ENCODE measurements around the gene PCSK5. TPM values are rescaled to one million over a fixed set of nuclear protein-coding genes. Genes with fewer than 3 reads are reported as not detected.

PCSK5 gene
- total RNA-seq, 2 donors from 2014 or later = 2.5 to 3.5 TPM

- Histone ChIP-seq H3K27me3 (ENCODE audit: control insufficient read depth, insufficient read depth, low read length, poor library complexity, severe bottlenecking) (peaks cover 18% of the 10 kb centered on the region), H3K4me1 (ENCODE audit: control insufficient read depth, insufficient read depth, low read length) (peaks cover 5% of the 10 kb centered on the region), H3K27ac (ENCODE audit: low read depth, low read length) (no peak overlapping the region), H3K9ac (ENCODE audit: extremely low read depth, low read length, poor library complexity, severe bottlenecking) (no peak overlapping the region), H3K36me3 (ENCODE audit: control insufficient read depth, insufficient read depth, low read length) (no peaks in the 10 kb centered on the region), H3K9me3 (ENCODE audit: control insufficient read depth, low read length) (no peaks in the 10 kb centered on the region), H3K4me3 (ENCODE audit: low read length) (no peak overlapping the region)
- DNase-seq = peak; percentile 10
- H3K4me1 Mint-ChIP-seq = no peaks in the 10 kb centered on the region
- H3K36me3 Mint-ChIP-seq (ENCODE audit: low read depth) = no peaks in the 10 kb centered on the region
- no peaks in the 10 kb centered on the region for H3K9me3 Mint-ChIP-seq
- H3K4me3 Mint-ChIP-seq = no peak overlapping the region
- no peak overlapping the region for H3K27ac Mint-ChIP-seq
- WGBS, 2 experiments (ENCODE audit: insufficient coverage in 1 of 2, insufficient read length in 1 of 2) = 93 to 94% methylated on average over 3 to 5 of the region's 5 CpGs
- peaks cover 3% of the 10 kb centered on the region for H3K27me3 Mint-ChIP-seq (ENCODE audit: insufficient read depth)
- no peak for TF ChIP-seq CTCF (conservative IDR thresholded peaks at IDR 0.05)
Observed at GRCh38 chr9:76231001-76231400, 340.5 kb downstream of the PCSK5 start.

- no peak for DNase-seq
- H3K27me3 Mint-ChIP-seq (ENCODE audit: insufficient read depth) = peaks cover 10% of the 10 kb centered on the region
- H3K36me3 Mint-ChIP-seq (ENCODE audit: low read depth) = no peaks in the 10 kb centered on the region
- peaks cover 5% of the 10 kb centered on the region for H3K4me1 ChIP-seq (ENCODE audit: control insufficient read depth, insufficient read depth, low read length)
- H3K27ac ChIP-seq (ENCODE audit: low read depth, low read length) = no peak overlapping the region
- H3K9me3 ChIP-seq (ENCODE audit: control insufficient read depth, low read length) = no peaks in the 10 kb centered on the region
- H3K4me3 ChIP-seq (ENCODE audit: low read length) = no peak overlapping the region
- no peak for TF ChIP-seq CTCF (conservative IDR thresholded peaks at IDR 0.05)
- H3K9me3 Mint-ChIP-seq = no peaks in the 10 kb centered on the region
- H3K4me3 Mint-ChIP-seq = no peak overlapping the region
- no peak overlapping the region for H3K9ac ChIP-seq (ENCODE audit: extremely low read depth, low read length, poor library complexity, severe bottlenecking)
- no peaks in the 10 kb centered on the region for H3K36me3 ChIP-seq (ENCODE audit: control insufficient read depth, insufficient read depth, low read length)
- no peak overlapping the region for H3K27ac Mint-ChIP-seq
- WGBS, 2 experiments (ENCODE audit: insufficient coverage in 1 of 2, insufficient read length in 1 of 2) = 83 to 92% methylated on average over 6 to 7 of the region's 7 CpGs
- no peaks in the 10 kb centered on the region for H3K4me1 Mint-ChIP-seq
- peaks cover 18% of the 10 kb centered on the region for H3K27me3 ChIP-seq (ENCODE audit: control insufficient read depth, insufficient read depth, low read length, poor library complexity, severe bottlenecking)
Observed at GRCh38 chr9:76232861-76233489, 342.5 kb downstream of the PCSK5 start.

GRCh38 chr9:76240578-76240977 is 350.1 kb downstream of the PCSK5 start:
- H3K4me1 ChIP-seq (ENCODE audit: control insufficient read depth, insufficient read depth, low read length) = no peaks in the 10 kb centered on the region
- Mint-ChIP-seq H3K4me3 (no peak overlapping the region), H3K36me3 (ENCODE audit: low read depth) (no peaks in the 10 kb centered on the region), H3K9me3 (no peaks in the 10 kb centered on the region), H3K27ac (no peak overlapping the region), H3K27me3 (ENCODE audit: insufficient read depth) (peaks cover 12% of the 10 kb centered on the region), H3K4me1 (no peaks in the 10 kb centered on the region)
- H3K9me3 ChIP-seq (ENCODE audit: control insufficient read depth, low read length) = no peaks in the 10 kb centered on the region
- H3K4me3 ChIP-seq (ENCODE audit: low read length) = no peak overlapping the region
- H3K9ac ChIP-seq (ENCODE audit: extremely low read depth, low read length, poor library complexity, severe bottlenecking) = no peak overlapping the region
- peaks cover 17% of the 10 kb centered on the region for H3K27me3 ChIP-seq (ENCODE audit: control insufficient read depth, insufficient read depth, low read length, poor library complexity, severe bottlenecking)
- H3K36me3 ChIP-seq (ENCODE audit: control insufficient read depth, insufficient read depth, low read length) = no peaks in the 10 kb centered on the region
- TF ChIP-seq CTCF (conservative IDR thresholded peaks at IDR 0.05) = no peak
- no peak for DNase-seq
- H3K27ac ChIP-seq (ENCODE audit: low read depth, low read length) = no peak overlapping the region
- WGBS, 2 experiments (ENCODE audit: insufficient coverage in 1 of 2, insufficient read length in 1 of 2) = 71 to 86% methylated on average over 1 of the region's 1 CpG

Data from endodermal cell (in vitro differentiated cells).